ENCODE measurements around the gene HCRT. TPM values are rescaled to one million over a fixed set of nuclear protein-coding genes. Genes with fewer than 3 reads are reported as not detected.

Gene HCRT, protein sequence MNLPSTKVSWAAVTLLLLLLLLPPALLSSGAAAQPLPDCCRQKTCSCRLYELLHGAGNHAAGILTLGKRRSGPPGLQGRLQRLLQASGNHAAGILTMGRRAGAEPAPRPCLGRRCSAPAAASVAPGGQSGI
- 0.47 TPM in 1 of 2 replicates, not detected in the other for total RNA-seq
- long read RNA-seq: 0 reads

DNA sequence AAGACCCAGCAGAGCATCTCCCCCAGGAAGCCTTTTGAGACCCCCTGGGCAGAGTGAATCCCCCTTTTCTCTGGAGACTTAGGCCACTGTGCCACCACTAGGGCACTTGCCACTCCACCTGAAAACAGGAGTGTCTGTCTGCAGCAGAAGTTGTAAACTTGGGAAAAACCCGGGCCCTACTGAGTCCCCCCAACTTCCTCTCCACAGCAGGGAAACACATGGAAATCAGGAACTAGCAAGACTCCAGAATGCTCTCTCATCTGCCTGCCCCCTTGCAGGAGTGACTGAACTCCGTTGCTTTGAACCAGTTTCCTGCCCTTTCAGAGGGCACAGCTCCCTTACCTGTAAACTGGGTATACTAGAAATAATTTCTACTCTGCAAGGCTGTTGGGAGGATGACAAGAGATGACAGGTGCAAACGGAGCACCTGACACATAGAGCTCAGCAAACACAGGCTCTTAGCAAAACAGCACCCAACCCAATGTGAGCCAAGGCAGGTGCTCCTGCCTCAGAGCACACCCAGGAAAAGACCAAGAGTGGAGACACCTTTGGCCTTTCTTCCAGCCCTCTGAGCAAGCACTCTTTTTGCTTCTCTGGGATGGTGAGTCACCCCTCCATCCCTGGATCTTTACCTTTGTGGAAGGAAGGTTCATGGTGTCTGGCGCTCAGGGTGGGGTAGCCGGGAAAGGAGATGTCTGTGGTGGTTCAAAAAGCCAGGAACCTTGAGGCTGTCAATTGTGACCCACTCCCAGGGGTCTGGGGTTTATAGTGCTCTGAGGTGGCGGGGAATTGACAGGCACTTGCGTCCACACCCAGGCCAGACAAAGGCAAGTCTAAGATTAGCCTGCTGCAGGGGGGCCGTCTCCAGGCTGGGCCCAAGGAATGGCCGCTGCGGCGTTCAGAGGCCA lies at the start of gene HCRT:
TSS of gene HCRT (minus strand) at position 740 of the 908 bp plus-strand sequence. CDS start at position 653, 87 bp downstream.
- Mint-ChIP-seq H3K9me3 (no peaks in the 10 kb centered on the region), H3K27ac (ENCODE audit: unreplicated experiment) (no peak within 1 kb of the TSS)

GRCh38 chr17:42233994-42234393 lies 48.7 kb upstream of the HCRT start:
- no peaks in the 10 kb centered on the region for H3K27me3 Mint-ChIP-seq (ENCODE audit: low read depth)
- no peak overlapping the region for H3K27ac Mint-ChIP-seq (ENCODE audit: unreplicated experiment)
- TF ChIP-seq CTCF (conservative IDR thresholded peaks at IDR 0.05): no peak
- no peak overlapping the region for H3K4me3 Mint-ChIP-seq
- H3K36me3 Mint-ChIP-seq (ENCODE audit: low read depth): no peaks in the 10 kb centered on the region
- H3K4me1 Mint-ChIP-seq: no peaks in the 10 kb centered on the region
- DNase-seq (ENCODE audit: low read depth, low spot score): no peak
- H3K9me3 Mint-ChIP-seq: no peaks in the 10 kb centered on the region

More for the DNA sequence above, at the start of gene HCRT:
- no peaks in the 10 kb centered on the region for H3K36me3 Mint-ChIP-seq (ENCODE audit: low read depth)
- peak within 1 kb of the TSS; percentile 61 for H3K4me3 Mint-ChIP-seq
- DNase-seq (ENCODE audit: low read depth, low spot score): no peak
- H3K4me1 Mint-ChIP-seq: peaks cover 27% of the 10 kb centered on the region
- peaks cover 60% of the 10 kb centered on the region for H3K27me3 Mint-ChIP-seq (ENCODE audit: low read depth)
- no peak for TF ChIP-seq CTCF (conservative IDR thresholded peaks at IDR 0.05)

GRCh38 chr17:42233156-42233555 lies 47.9 kb upstream of the HCRT start:
- no peak overlapping the region for H3K27ac Mint-ChIP-seq (ENCODE audit: unreplicated experiment)
- H3K36me3 Mint-ChIP-seq (ENCODE audit: low read depth): peaks cover 3% of the 10 kb centered on the region
- no peak for DNase-seq (ENCODE audit: low read depth, low spot score)
- no peak overlapping the region for H3K4me3 Mint-ChIP-seq
- no peak for TF ChIP-seq CTCF (conservative IDR thresholded peaks at IDR 0.05)
- no peaks in the 10 kb centered on the region for H3K4me1 Mint-ChIP-seq
- H3K27me3 Mint-ChIP-seq (ENCODE audit: low read depth): no peaks in the 10 kb centered on the region
- H3K9me3 Mint-ChIP-seq: no peaks in the 10 kb centered on the region

DNA sequence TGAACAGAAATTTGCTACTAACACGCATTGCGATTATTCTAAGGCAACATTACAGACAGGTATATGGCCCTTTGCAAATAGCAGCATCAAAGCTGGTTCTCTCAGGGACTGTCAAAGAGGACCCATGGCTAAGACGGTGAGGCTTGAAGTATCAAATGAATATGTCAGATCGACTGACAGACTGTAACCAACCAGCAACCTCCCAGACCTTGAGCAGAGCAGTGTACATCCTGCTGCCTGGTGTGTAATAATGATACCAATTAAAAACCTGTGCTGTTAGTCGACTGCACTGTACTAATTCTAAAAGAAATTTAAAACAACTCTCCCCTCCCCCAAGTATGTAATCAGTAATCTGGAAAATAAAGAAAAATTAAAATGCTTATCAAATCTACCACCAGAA lies 45.0 kb upstream of the HCRT start:
- Mint-ChIP-seq H3K27ac (ENCODE audit: unreplicated experiment) (no peak overlapping the region), H3K4me3 (no peak overlapping the region)

More for the DNA sequence above, 45.0 kb upstream of the HCRT start:
- TF ChIP-seq CTCF (conservative IDR thresholded peaks at IDR 0.05): no peak
- Mint-ChIP-seq H3K27me3 (ENCODE audit: low read depth) (no peaks in the 10 kb centered on the region), H3K36me3 (ENCODE audit: low read depth) (peaks cover 6% of the 10 kb centered on the region), H3K4me1 (no peaks in the 10 kb centered on the region), H3K9me3 (no peaks in the 10 kb centered on the region)
- no peak for DNase-seq (ENCODE audit: low read depth, low spot score)
